Mucosa of gallbladder (tissue), 1 donor: ENCODE measurements around the gene SMARCD3. TPM values are rescaled to one million over a fixed set of nuclear protein-coding genes. Genes with fewer than 3 reads are reported as not detected.

Source experiments
- DNase-seq: peaks from one replicate; pipeline ENCODE4 v3.0.0-alpha.2; 2020; ENCODE audit warnings: low spot score
- total RNA-seq: library from RNA; stranded (reverse); gene quantifications from one replicate; pipeline ENCODE4 v1.2.1, GENCODE V29; 2021
- donor health status: DM: no; HTN: no; CAD: no.

The SMARCD3 gene
- total RNA-seq, 1 donor from 2014 or later: 56.3 TPM

DNA sequence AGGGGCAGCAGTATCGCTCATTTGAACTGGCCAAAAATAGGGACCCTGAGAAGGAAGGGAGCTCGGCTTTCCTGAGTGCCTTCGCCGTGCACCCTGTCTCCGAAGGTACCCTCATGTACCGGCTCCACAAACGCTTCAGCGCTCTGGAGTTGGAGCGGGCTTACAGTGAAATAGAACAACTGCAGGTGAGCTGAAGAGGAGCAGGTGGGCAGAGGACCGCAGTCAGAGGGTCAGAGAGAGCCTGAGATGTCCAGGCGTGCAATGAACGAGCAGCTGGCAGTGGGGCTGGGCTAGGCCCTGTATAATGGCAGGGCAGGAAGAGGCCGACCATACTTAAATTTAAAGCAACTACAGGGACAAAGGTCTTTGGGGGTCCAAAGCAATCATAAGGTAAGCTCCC is 12.1 kb downstream of the SMARCD3 start:
- DNase-seq: no peak

GRCh38 chr7:151235091-151235787 is 13.3 kb downstream of the SMARCD3 start:
- DNase-seq: no peak

DNA sequence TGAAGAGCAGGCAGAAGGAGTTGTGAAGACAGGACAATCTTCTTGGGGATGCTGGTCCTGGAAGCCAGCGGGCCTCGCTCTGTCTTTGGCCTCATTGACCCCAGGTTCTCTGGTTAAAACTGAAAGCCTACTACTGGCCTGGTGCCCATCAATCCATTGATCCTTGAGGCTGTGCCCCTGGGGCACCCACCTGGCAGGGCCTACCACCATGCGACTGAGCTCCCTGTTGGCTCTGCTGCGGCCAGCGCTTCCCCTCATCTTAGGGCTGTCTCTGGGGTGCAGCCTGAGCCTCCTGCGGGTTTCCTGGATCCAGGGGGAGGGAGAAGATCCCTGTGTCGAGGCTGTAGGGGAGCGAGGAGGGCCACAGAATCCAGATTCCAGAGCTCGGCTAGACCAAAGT is 14.7 kb downstream of the SMARCD3 start:
- no peak for DNase-seq

DNA sequence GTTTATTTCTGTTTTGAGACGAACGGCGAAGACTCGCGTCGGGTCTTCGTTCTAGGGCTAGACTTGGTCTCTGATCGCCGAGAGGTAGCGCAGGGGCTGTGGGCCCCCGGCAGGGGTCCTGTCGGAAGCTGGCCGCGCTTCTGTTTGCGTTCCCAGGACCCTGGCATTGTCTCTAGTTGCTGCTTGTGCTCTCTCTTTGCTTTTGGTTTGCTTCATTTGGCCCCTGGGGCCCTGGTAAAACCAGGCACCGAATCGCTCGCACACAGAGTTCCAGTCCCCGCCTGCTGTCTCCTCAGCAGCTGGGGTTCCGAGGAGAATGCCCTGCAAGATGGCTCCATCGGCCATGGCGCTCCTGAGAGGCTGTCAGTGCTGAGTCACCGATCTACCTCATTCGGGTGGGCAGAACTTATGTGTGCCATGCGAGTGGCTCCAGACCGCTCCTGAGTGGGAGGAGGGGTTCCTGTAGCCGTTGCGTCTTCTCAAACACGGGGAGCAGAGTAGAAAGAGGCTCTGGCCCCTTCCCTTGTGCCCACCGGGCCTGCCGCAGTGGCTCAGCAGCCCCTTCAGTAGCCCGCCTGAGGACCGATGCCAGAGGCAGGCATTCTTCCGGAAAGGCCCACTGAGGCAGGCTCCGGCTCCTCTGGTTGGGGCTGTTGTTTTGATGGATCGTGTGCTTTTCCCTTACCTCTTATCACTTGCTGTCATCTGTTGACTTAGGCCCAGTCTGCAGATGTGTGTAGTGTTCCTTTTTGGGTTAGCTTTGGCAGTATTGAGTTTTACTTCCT is 15.4 kb downstream of the SMARCD3 start:
- DNase-seq: no peak

DNA sequence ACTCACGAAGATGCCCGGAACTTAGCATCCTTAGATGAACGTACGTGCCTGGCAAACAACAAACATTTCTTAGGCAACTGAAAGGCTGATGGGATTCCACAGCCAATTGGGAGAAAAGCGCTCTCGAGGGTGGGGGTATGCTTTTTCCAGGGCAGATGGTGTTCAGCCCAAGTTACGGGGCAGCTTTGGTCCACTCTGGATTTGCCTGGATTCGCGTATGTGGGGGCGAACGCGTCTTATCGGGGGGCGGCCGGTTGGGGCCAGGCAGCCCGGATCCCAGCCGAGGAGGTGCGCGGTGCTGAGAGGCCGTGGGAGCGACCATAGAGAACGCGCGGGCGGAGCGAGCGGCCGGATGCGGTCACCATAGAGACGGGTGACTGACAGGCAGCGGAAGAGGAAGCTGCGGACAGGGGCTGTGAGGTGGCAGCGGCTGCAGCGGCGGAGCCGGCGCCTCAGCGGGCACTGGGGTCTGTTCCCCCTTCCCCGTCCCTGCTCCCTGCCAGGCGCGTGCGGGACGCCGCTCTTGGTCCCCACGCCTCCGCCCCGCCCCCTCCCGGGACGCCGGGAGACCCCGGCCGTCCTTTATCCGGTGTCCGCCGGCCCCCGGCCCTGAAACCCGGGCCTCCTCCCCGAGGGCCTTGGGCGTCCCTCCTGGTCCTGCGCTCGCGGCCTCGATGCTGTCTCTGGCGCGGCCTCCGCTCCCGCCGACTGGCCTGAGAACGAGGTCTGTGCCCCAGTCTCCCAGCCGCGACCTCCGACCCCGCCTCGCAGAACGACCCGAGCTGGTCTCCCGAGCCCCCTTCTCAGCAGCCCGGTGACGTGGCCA is 16.2 kb downstream of the SMARCD3 start, which contains the start of gene CHPF2:
CHPF2 (plus strand) TSS at position 393 of the 826 bp plus-strand sequence. CDS start 1,529 bp downstream, outside the sequence.
- DNase-seq: peak; percentile 95

DNA sequence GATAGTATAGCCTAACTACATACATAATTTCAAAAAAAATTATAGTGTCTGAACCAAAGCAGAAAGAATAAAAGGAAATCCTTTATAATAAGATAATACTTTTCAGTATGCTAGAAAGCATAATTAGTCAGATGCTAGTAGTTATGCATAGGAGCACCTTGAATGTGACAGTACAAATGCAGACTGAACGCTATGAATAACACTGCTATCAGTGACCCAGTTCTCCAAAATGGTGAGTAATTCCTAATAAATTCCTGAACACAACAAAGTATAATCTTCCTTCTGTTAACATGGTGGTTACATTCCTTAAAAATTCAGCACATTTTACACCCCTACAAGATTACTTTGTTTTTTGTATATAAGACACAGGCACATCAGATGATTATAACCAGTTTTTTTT is 17.4 kb downstream of the SMARCD3 start:
- DNase-seq: no peak

DNA sequence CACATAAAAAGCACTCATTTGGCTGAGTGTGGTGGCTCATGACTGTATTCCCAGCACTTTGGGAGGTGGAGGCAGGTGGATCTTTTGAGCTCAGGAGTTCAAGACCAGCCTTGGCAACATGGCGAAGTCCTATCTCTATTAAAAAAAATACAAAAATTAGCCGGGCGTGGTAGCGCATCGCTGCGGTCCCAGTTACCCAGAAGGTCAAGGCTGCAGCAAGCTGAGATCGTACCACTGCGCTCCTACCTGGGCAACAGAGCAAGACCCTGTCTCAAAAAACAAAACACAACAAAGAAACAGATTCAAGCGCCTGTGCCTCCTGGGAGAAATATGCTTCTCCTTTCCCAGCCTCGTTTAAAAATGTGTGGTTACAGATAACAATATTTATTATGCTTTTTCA is 19.2 kb downstream of the SMARCD3 start:
- no peak for DNase-seq

DNA sequence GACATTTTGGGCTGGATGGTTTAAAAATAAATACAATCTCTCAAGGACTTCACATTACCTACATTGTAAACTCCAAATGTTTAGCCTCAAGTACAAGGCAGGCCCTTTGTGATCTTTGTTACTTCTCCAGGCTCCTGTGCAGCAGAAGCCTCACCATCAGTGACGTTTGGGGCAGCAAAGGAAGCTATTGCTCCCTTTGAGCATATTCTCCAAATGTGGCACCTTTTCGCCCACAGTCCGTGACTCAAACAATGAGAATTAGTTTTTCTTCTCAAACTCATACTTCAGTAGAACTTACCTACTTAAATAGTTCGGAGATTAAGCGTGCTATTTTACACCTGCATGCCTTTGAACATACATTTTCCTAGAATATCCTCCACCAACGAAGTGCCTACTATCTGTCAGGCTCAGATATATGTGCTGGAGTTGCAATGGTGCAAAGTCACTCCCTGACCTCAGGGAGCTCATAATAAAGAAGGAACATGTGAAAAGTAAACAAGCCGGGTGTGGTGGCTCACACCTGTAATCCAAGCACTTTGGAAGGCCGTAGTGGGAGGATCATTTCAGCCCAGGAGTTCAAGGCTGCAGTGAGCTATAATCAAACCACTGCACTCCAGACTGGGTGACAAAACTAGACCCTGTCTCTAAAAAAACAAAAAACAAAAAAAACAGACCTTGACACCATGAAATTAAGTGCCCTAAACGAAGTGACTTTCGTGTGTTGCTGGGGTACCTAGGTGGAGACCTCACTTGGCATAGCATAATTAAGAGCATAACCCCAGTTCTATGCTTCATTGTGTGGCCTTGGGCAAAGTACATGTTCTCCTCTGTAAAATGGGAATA is 20.2 kb downstream of the SMARCD3 start:
- DNase-seq: no peak

DNA sequence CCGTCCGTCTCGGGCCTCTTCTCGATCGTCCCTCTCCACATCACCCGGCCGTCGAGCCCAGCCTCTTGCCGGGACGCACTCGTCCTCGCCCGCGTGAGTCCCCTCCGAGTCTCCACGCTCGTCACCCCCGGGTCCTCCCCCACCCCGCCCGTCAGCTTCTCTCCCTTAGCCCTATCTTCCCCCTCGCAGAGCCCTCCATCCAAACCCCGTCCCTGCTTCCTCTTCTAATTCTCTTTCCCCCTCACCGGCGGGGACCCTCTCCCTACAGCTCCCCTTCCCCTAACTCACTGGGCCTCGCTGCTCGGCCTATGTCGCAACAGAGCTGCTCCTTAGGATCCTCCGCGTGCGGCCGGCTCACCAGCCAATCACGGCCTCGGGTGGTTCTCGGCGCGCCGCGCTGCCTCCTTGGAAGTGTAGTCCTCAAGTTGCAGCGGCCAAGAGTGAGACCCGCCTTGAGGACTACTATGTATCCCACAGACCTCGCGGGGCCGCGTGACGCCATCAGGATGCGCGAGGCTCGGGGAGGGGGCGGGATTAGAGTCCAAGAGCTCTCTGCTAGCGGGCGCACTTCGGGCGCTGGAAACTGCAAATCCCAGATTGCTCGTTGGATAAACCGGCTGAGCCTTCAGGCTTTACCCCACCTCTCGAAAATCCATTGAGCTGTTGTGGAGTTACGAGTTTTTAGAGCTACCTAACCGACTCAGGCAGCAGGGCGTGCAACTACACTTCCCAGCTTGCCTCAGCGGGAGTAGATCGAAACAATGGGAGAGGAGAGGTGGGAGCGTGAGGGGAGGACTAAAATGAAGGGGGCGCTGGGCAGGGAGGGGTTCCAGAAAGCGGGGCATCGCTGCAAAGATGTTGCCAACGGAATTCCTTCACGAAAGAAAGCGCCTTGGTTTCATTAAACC is 21.4 kb downstream of the SMARCD3 start, which contains the start of gene ABCF2:
ABCF2 (minus strand) TSS at position 331 of the 908 bp plus-strand sequence. CDS start 747 bp downstream, outside the sequence.
- DNase-seq: peak; percentile 99

- no peak for DNase-seq
Measured at GRCh38 chr7:151226560-151226874, 22.0 kb downstream of the SMARCD3 start.

DNA sequence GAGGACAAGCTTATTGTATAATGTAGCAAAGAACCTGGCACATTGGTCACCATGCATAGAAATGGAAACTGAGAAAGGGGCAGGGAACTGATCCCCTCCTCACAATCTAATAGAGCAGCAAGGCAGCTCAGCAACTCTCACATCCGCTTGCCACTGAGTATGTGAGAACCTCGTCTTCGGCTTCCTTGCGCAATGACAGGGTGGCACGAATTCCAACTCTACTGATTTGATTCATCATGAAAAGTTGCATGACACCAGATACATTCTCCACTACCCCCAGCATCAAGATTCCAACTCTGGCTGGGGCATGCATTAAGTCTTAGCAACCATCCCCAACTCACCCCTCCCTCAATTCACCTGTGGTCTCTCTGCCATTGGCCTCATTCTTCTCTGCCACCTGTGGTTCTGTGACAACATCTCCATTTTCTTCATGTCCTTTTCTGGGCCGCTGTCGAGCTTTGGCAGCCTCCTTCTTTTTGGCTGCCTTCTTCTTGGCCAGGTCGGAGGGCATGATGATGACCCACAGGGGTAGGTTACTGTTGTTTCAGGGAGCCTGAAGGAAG is 22.5 kb downstream of the SMARCD3 start:
- no peak for DNase-seq

DNA sequence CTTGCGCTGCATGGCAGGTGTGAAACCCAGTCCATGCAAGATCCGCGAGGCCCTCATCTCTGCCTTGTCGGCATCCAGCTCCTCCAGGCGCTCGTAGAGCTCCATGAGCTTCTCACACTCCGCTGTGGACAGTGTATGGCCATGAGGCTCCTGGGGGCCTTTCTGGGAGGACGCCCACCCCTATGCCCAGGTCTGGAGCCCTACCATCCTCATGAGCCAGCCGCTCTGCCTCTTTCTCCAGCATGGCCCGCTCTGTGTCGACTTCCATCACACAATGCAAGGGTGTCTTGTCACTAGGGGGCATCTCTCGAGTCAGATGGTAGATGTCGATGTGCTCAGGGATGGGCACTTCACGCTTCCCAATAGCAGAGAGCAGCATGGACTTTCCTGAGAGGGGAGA is 24.8 kb downstream of the SMARCD3 start:
- no peak for DNase-seq

DNA sequence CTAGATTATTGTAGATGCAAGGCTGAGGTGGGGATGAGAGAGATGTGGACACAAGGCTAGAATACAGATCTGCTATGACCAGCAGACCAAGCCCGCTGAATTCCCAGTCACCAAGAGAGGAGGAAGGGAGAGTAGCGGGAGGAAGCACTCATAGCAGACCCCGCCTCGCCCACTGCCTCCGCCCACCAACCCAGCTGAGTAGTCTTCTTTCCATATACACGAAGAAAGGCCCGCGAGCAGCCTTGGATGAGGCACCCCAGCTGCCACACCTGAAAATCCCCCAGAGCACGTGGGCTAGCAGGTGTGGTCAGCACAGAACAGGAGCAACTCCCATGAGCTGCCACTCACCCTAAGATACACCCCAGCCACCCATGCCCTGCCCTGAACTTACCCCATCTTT is 30.3 kb downstream of the SMARCD3 start:
- no peak for DNase-seq

- no peak for DNase-seq
Measured at GRCh38 chr7:151215396-151215795, 33.1 kb downstream of the SMARCD3 start.

DNA sequence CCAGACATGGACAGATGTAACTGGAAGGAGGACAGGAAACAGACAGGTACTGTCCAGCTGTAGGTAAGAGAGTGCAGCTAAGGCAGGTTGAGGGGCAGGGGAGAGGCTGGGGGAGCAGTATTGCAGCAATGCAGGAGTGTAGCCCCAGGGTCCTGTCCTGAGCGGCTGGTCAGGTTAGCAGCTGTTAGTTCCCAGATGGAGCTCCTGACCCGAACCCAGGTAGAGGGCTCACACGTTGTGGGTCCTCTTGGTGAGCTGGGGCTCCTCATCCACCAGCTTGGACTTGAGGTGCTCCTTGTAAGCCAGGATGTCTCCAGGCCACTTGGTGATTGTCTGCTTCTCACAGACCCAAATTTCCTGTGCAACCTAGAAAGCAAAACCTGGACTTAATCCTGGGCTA is 34.7 kb downstream of the SMARCD3 start:
- DNase-seq: no peak

- no peak for DNase-seq
Measured at GRCh38 chr7:151212626-151213025, 35.9 kb downstream of the SMARCD3 start.

DNA sequence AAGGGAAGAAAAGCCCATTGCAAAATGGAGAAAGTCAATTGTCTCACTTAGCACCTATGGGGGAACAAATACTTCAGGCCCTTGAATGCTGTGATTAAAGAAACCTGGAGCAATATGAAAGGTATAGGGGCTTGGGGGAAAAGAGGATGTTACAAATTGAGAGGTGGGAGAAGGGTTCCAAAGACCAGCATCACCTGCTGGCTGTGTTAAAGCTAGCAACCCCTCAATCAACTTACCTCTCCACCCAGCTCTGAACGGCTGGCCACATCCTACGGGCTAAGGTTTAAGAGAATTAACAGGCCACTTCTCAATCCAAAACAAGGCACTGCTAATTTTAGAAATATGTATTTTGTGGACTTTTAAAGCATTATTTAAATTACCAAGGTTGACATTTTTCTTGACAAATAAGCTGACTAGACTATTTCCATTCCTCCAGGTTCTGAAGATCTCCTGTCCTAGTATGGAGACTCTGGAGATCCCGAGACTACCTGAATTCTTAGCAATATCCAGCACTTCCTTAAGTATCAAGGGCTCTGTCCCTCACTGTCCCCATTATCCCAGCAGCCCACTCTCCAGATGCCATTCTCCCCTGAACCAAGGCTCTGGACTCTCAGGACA is 37.2 kb downstream of the SMARCD3 start:
- DNase-seq: no peak

- DNase-seq: no peak
Measured at GRCh38 chr7:151210087-151210854, 38.2 kb downstream of the SMARCD3 start, which contains the start of gene H2BK1. TSS of gene H2BK1 (minus strand) at chr7:151210488. CDS start at chr7:151210318, 170 bp downstream.

GRCh38 chr7:151209588-151209987 is 38.9 kb downstream of the SMARCD3 start:
- no peak for DNase-seq
